SK-N-SH (cell line): ENCODE results near the gene AP1S1. TPM values are rescaled to one million over a fixed set of nuclear protein-coding genes. Genes with fewer than 3 reads are reported as not detected.
A peak's percentile ranks its signal among the peaks of the same experiment; 100 is the strongest.

Experiments used
- CTCF ChIA-PET: fragments of 300-600, 350-600 bp; formaldehyde crosslinking; extraction: SDS; loops from one replicate; lab custom pipeline; 2021; lab: Yijun Ruan, JAX
- POLR2A ChIA-PET: fragments of 350-600 bp; sonication (Branson Sonifier 250); formaldehyde crosslinking; extraction: SDS; loops from one replicate; lab custom pipeline; 2020; ENCODE audit warnings: antibody characterized with exemption, inconsistent platforms; lab: Yijun Ruan, JAX
- DNase-seq: peaks from one replicate; pipeline ENCODE4 v3.0.0; 2012
- H2AFZ ChIP-seq: fragments of 200-600 bp; sonication (generic); 2 replicates; pipeline ENCODE4 v1.8.1; 2016; ENCODE audit warnings: antibody characterized with exemption, mild to moderate bottlenecking, low read depth
- H3F3A ChIP-seq: fragments of 200-600 bp; sonication (generic); replicated peaks from 2 replicates; pipeline ENCODE3; 2016; ENCODE audit warnings: antibody characterized with exemption, mild to moderate bottlenecking; ENCODE audit not compliant: insufficient read depth
- H3K27ac ChIP-seq, 2 experiments: fragments of 200-500 bp in 1 of 2; fragments of 200-600 bp in 1 of 2; sonication (Bioruptor generic) in 1 of 2; sonication (generic), shearing (Covaris generic) in 1 of 2; 2 replicates each; pipeline versions ENCODE4 v1.5.1 to v1.6.1; 2014 to 2016; ENCODE audit warnings: low read depth in 2 of 2, inconsistent platforms in 1 of 2, low read length in 1 of 2, mild to moderate bottlenecking in 1 of 2, mixed read lengths in 1 of 2
- H3K27me3 ChIP-seq: fragments of 200-600 bp; sonication (generic), shearing (Covaris generic); 2 replicates; pipeline ENCODE4 v1.6.1; 2016; ENCODE audit warnings: mixed run types; ENCODE audit not compliant: insufficient read depth
- H3K36me3 ChIP-seq, 2 experiments: fragments of 200-500 bp in 1 of 2; fragments of 200-600 bp in 1 of 2; sonication (Bioruptor generic) in 1 of 2; sonication (generic) in 1 of 2; replicated peaks in 1 of 2; 2 replicates each; pipeline versions ENCODE3 to v1.5.1; 2014 to 2016; ENCODE audit warnings: low read length in 1 of 2, mild to moderate bottlenecking in 1 of 2; ENCODE audit not compliant: insufficient read depth in 2 of 2, control insufficient read depth in 1 of 2
- H3K4me1 ChIP-seq, 2 experiments: fragments of 200-500 bp in 1 of 2; fragments of 200-600 bp in 1 of 2; sonication (Bioruptor generic) in 1 of 2; sonication (generic), shearing (Covaris generic) in 1 of 2; 2 replicates each; pipeline versions ENCODE4 v1.5.1 to v1.6.1; 2014 to 2016; ENCODE audit warnings: low read depth in 1 of 2, low read length in 1 of 2, mixed run types in 1 of 2; ENCODE audit not compliant: insufficient read depth in 2 of 2, control insufficient read depth in 1 of 2
- H3K4me2 ChIP-seq: fragments of 200-600 bp; sonication (generic), shearing (Covaris generic); 2 replicates; pipeline ENCODE4 v1.6.1; 2017; ENCODE audit warnings: mixed run types
- H3K4me3 ChIP-seq, 2 experiments: fragments of 200-500 bp in 1 of 2; fragments of 200-600 bp in 1 of 2; sonication (Bioruptor generic) in 1 of 2; sonication (generic), shearing (Covaris generic) in 1 of 2; 2 replicates each; pipeline versions ENCODE4 v1.5.1 to v1.8.1; 2014 to 2016; ENCODE audit warnings: low read depth in 2 of 2, inconsistent platforms in 1 of 2, low read length in 1 of 2, mild to moderate bottlenecking in 1 of 2, mixed read lengths in 1 of 2, moderate library complexity in 1 of 2
- H3K79me2 ChIP-seq: fragments of 200-600 bp; sonication (generic); 2 replicates; pipeline ENCODE4 v1.8.1; 2017; ENCODE audit warnings: mild to moderate bottlenecking; ENCODE audit not compliant: insufficient read depth
- H3K9ac ChIP-seq: fragments of 200-600 bp; sonication (generic); 2 replicates; pipeline ENCODE4 v1.6.1; 2017; ENCODE audit warnings: mixed run types
- H3K9me2 ChIP-seq: fragments of 200-600 bp; sonication (generic); 2 replicates; pipeline ENCODE4 v1.6.1; 2017; ENCODE audit warnings: mixed run types
- H3K9me3 ChIP-seq: fragments of 200-600 bp; sonication (generic); 2 replicates; pipeline ENCODE4 v1.6.1; 2017; ENCODE audit warnings: mixed run types, mild to moderate bottlenecking, moderate library complexity
- H4K20me1 ChIP-seq: fragments of 200-600 bp; sonication (generic); 2 replicates; pipeline ENCODE4 v1.6.1; 2017; ENCODE audit warnings: mild to moderate bottlenecking, mixed run types; ENCODE audit not compliant: insufficient read depth
- CHD2 ChIP-seq: fragments of 150-350 bp; IDR thresholded peaks from 2 replicates; pipeline ENCODE4 v1.6.1; 2018; ENCODE audit warnings: low read length; ENCODE audit not compliant: partially characterized antibody
- CTCF ChIP-seq: fragments of 200-600 bp; sonication (generic); IDR thresholded peaks from 2 replicates; pipeline ENCODE4 v1.6.1; 2017; ENCODE audit warnings: antibody characterized with exemption, mild to moderate bottlenecking, moderate library complexity
- EP300 ChIP-seq, 2 experiments: IDR thresholded peaks; 2 replicates each; pipeline versions ENCODE4 v1.4.0 to v1.6.1; 2012; ENCODE audit warnings: borderline replicate concordance in 1 of 2, low read depth in 1 of 2, low read length in 1 of 2
- IRF3 ChIP-seq: fragments of 150-350 bp; IDR thresholded peaks from 2 replicates; pipeline ENCODE4 v1.6.1; 2016; ENCODE audit warnings: mild to moderate bottlenecking, low read depth, low read length
- JUND ChIP-seq: IDR thresholded peaks from 2 replicates; pipeline ENCODE4 v1.4.0; 2012
- MEF2A ChIP-seq: IDR thresholded peaks from 2 replicates; pipeline ENCODE4 v1.4.0; 2012; ENCODE audit warnings: low read depth, borderline replicate concordance
- MXI1 ChIP-seq: IDR thresholded peaks from 2 replicates; pipeline ENCODE4 v1.6.1; 2012; ENCODE audit warnings: mild to moderate bottlenecking, low read depth, low read length, improper control_type of control experiment
- NRF1 ChIP-seq: IDR thresholded peaks from 2 replicates; pipeline ENCODE4 v1.6.1; 2012; ENCODE audit warnings: low read depth, mild to moderate bottlenecking, low read length
- PBX3 ChIP-seq: IDR thresholded peaks from 2 replicates; pipeline ENCODE4; 2012
- POLR2AphosphoS5 ChIP-seq: IDR thresholded peaks from 2 replicates; pipeline ENCODE4 v1.6.1; 2012; ENCODE audit warnings: low read depth, low read length
- RXRA ChIP-seq: IDR thresholded peaks from 2 replicates; pipeline ENCODE4 v1.4.0; 2012; ENCODE audit warnings: low read depth, mild to moderate bottlenecking, borderline replicate concordance
- SIN3A ChIP-seq: IDR thresholded peaks from 2 replicates; pipeline ENCODE4 v1.6.1; 2012; ENCODE audit warnings: low read depth, mild to moderate bottlenecking, low read length, moderate library complexity, borderline replicate concordance
- TAF1 ChIP-seq: IDR thresholded peaks from 2 replicates; pipeline ENCODE4 v1.6.1; 2012; ENCODE audit warnings: low read depth, mild to moderate bottlenecking, low read length, moderate library complexity, borderline replicate concordance
- USF2 ChIP-seq: fragments of 150-350 bp; IDR thresholded peaks from 2 replicates; pipeline ENCODE4 v1.6.1; 2017; ENCODE audit warnings: antibody characterized with exemption, low read length, low read depth, borderline replicate concordance
- YY1 ChIP-seq: IDR thresholded peaks from 2 replicates; pipeline ENCODE4 v1.4.0; 2012; ENCODE audit warnings: low read depth, mild to moderate bottlenecking
- ZBTB33 ChIP-seq: IDR thresholded peaks from 2 replicates; pipeline ENCODE4 v1.4.0; 2012; ENCODE audit warnings: low read depth, borderline replicate concordance
- WGBS: methylation state at CpG from one replicate; pipeline ENCODE4 v1.1.6; 2017; ENCODE audit warnings: low lambda C conversion rate; 5-methylcytosine and 5-hydroxymethylcytosine counted together
- polyA plus RNA-seq, 3 experiments: library from polyadenylated mRNA; depleted of rRNA; stranded (reverse); fragments of >200 nt; gene quantifications; 2 replicates each; pipeline ENCODE4 v1.2.3, GENCODE V29; 2012

AP1S1 gene
- polyA plus RNA-seq, 1 of the 3 experiments (the other 2 are of a cell fraction): 616 TPM

GRCh38 chr7:101175664-101176063 lies 21.4 kb downstream of the AP1S1 start:
- 90% methylated on average over 3 of the region's 3 CpGs for WGBS
- no peak for TF ChIP-seq USF2

GRCh38 chr7:101177644-101178043 lies 23.4 kb downstream of the AP1S1 start:
- H3F3A ChIP-seq: no peaks in the 10 kb centered on the region
- ChIA-PET CTCF (interaction anchor here (1.0 to 6.7 kb wide), 8 partner anchors 9 to 67 kb away, joined by 3 to 43 read pairs (median 4); partner anchors contain the start of gene FIS1), POLR2A (interaction anchor here (2.1 kb wide), 1 partner anchor 12 kb away, joined by 9 read pairs; the partner anchor contains the start of gene VGF)
- H4K20me1 ChIP-seq: no peaks in the 10 kb centered on the region
- H3K27ac ChIP-seq: no peak overlapping the region
- H3K27me3 ChIP-seq: peaks cover 28% of the 10 kb centered on the region
- no peak overlapping the region for H2AFZ ChIP-seq
- H3K9me2 ChIP-seq: no peaks in the 10 kb centered on the region
- no peak overlapping the region for H3K4me3 ChIP-seq
- no peak overlapping the region for H3K9ac ChIP-seq
- H3K79me2 ChIP-seq: no peaks in the 10 kb centered on the region
- DNase-seq: peak; percentile 12
- no peak overlapping the region for H3K4me2 ChIP-seq
- no peaks in the 10 kb centered on the region for H3K9me3 ChIP-seq
- no peaks in the 10 kb centered on the region for H3K36me3 ChIP-seq
- peaks cover 0 to 16% of the 10 kb centered on the region in 2 experiments; a peak in 1 of 4 replicates for H3K4me1 ChIP-seq
- WGBS: 92% methylated on average over 2 of the region's 2 CpGs
- TF ChIP-seq USF2: no peak
- no peak for TF ChIP-seq YY1
- TF ChIP-seq MXI1: no peak
- no peak for TF ChIP-seq NRF1
- TF ChIP-seq JUND: no peak
- no peak for TF ChIP-seq EP300 (IDR thresholded peaks at IDR 0.05; ENCODE audit: borderline replicate concordance in 1 of 2, low read depth in 1 of 2, low read length in 1 of 2)
- TF ChIP-seq ZBTB33: no peak
- TF ChIP-seq MEF2A: no peak
- TF ChIP-seq CTCF: no peak
- TF ChIP-seq IRF3: no peak
- no peak for TF ChIP-seq TAF1
- TF ChIP-seq POLR2AphosphoS5: no peak
- no peak for TF ChIP-seq RXRA
- no peak for TF ChIP-seq SIN3A
- TF ChIP-seq CHD2: no peak
- TF ChIP-seq PBX3: no peak

More at GRCh38 chr7:101175664-101176063, 21.4 kb downstream of the AP1S1 start:
- H3K27me3 ChIP-seq: peaks cover 26% of the 10 kb centered on the region
- peaks cover 5% of the 10 kb centered on the region for H3F3A ChIP-seq
- no peak overlapping the region for H3K9ac ChIP-seq
- no peak overlapping the region for H3K4me3 ChIP-seq
- no peak for DNase-seq
- no peaks in the 10 kb centered on the region for H3K79me2 ChIP-seq
- no peaks in the 10 kb centered on the region for H3K9me3 ChIP-seq
- ChIA-PET POLR2A (interaction anchor here (1.4 to 2.2 kb wide), 2 partner anchors 11 to 31 kb away, joined by 3 to 15 read pairs; partner anchors contain the start of gene VGF), CTCF (interaction anchor here (0.9 to 6.7 kb wide), 7 partner anchors 15 to 107 kb away, joined by 3 to 43 read pairs (median 3); partner anchors contain the start of gene FIS1)
- H4K20me1 ChIP-seq: no peaks in the 10 kb centered on the region
- H3K9me2 ChIP-seq: no peaks in the 10 kb centered on the region
- no peak overlapping the region for H2AFZ ChIP-seq
- no peaks in the 10 kb centered on the region for H3K36me3 ChIP-seq
- no peak overlapping the region for H3K4me2 ChIP-seq
- no peak overlapping the region for H3K27ac ChIP-seq
- peaks cover 0 to 12% of the 10 kb centered on the region in 2 experiments; a peak in 1 of 4 replicates for H3K4me1 ChIP-seq
